Stimulated activated CD4-positive, alpha-beta T cell treated with anti-CD3 and anti-CD28 coated beads, Interleukin-2, amount 100 ng/mL, for 48 hours (primary cell): ENCODE results near the gene AGAP1.

Experiments used
- DNase-seq, 2 donors: peaks; one replicate each; pipeline ENCODE4 v3.0.0-alpha.2; 2020

AGAP1 gene

GRCh38 chr2:235958221-235958930 lies 464.5 kb downstream of the AGAP1 start:
- no peak for DNase-seq

DNA sequence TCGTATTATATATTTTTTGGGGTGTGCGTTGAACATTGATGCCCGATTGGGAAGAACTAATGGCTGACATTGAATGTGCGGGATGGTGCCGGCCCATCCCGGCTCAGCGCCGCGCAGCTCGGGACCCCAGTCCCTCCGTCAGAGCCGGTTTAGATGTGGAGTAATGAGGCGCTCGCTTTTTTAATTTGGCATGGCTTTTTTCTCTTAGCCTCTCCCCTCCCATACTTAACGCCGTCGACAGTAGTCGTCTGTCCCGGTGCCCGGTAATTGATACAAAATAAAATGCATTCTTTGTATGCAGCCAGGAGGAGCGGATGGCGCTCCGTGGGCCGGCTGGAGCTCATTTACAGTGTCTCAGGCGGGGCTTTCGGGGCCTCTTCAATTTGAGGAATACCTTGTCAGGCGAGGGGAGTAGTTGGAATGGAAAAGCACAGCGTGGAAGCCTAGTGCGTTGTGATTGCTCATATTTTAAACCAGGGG lies 465.1 kb downstream of the AGAP1 start:
- no peak for DNase-seq

- DNase-seq = no peak
Observed at GRCh38 chr2:235960011-235960715, 466.3 kb downstream of the AGAP1 start.

GRCh38 chr2:235960716-235961640 lies 467.1 kb downstream of the AGAP1 start:
- no peak for DNase-seq

DNA sequence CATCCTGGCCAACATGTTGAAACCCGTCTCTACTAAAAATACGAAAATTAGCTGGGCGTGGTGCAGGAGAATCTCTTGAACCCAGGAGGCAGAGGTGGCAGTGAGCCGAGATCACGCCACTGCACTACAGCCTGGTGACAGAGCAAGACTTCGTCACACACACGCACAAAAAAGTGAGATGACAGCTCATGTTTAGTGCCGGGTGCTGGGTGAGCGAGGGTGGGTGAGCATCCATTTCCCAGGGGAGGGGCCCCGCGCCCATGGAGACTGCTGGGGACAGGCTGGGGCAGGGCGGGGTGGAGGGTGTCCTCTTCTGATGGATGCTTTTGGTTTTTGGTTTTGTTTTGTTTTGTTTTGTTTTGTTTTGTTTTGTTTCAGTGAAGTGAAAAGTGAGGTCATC lies 467.9 kb downstream of the AGAP1 start:
- DNase-seq = no peak

DNA sequence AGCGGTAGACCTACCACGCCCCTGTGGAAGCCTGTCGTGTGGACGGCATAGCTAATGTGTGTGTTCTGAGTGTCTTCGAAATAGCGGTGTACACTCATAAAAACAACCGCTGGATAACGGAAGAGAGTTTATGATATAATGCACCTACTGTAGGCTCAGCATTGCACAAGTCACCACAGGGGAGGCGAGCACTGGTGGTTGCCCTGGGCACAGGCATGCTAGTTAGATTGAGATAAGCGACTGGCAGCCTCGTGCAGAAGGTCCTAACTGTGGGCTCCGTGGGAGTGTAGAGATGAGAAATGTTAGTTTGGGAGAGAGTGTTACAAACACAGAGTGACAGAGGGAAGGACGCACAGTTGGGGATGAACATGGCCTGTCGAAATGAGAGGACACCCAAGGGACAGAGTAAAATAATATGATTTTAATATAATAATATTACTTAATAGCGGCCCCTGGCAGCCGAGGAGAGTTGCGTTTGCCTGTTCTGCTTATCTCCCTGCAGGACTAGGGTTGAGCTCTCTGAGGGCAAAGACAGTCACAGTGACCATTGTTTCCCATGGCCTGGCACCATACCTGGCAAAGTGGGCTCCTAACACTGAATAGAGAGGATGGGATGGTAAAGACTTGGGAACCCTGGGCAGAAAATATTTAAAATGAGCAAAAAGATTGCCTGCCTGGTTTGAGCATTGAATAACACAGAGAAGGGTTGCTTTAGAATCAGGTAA lies 470.2 kb downstream of the AGAP1 start:
- DNase-seq = no peak

GRCh38 chr2:235964787-235965390 lies 471.0 kb downstream of the AGAP1 start:
- no peak for DNase-seq

- DNase-seq = no peak
Observed at GRCh38 chr2:235966396-235966795, 472.6 kb downstream of the AGAP1 start.

GRCh38 chr2:235966932-235967757 lies 473.3 kb downstream of the AGAP1 start:
- no peak for DNase-seq

DNA sequence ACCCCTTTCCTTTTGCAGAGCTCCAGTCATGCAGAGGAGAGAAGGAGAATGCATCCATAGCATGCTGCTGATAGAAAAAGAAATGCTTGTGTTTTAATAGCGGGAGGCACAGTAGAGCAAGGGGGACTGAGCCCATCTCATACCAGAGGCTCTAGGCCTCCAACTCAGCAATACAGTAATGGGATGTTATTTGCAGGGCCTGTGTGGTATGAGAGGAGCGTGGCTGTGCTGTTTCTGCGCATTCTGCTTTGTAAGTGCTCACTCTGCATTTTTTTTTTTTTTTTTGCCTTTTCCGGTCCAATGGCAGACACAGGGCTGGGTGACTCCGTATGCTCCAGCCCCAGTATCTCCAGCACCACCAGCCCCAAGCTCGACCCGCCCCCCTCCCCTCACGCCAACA lies 474.3 kb downstream of the AGAP1 start:
- DNase-seq = no peak

DNA sequence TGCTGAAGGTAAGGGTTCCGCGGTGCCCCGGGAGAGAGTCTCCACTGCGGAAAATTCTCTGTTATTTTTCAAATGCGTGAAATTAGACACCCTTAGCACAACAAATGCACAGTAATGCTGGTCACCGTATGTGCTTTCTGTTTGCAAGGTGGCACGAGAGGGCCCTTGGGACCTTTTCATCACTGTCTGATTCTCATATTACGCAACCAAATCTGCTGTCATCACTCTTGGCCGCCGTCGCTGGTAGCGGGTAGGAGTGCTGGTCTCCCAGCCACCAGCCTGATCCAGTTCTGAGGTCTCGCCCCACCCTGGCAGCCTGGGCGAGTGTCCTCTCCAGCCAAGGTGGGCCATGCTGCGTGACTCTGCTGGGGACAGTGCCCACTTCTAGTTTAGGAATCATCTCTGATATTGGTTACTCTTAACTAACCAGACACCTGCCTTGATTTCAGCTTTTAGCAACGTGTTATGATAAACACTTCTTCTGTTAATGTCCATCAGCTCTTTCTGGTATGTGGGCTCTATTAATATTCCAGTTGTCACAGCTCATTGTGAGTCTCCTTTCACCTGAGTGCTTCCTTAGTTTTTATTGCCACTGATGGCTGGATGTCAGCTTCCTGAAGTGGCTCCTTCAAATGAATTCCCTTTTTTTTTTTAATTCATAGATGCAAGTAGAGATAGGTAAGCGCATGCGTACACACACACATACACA lies 474.9 kb downstream of the AGAP1 start:
- DNase-seq = no peak

DNA sequence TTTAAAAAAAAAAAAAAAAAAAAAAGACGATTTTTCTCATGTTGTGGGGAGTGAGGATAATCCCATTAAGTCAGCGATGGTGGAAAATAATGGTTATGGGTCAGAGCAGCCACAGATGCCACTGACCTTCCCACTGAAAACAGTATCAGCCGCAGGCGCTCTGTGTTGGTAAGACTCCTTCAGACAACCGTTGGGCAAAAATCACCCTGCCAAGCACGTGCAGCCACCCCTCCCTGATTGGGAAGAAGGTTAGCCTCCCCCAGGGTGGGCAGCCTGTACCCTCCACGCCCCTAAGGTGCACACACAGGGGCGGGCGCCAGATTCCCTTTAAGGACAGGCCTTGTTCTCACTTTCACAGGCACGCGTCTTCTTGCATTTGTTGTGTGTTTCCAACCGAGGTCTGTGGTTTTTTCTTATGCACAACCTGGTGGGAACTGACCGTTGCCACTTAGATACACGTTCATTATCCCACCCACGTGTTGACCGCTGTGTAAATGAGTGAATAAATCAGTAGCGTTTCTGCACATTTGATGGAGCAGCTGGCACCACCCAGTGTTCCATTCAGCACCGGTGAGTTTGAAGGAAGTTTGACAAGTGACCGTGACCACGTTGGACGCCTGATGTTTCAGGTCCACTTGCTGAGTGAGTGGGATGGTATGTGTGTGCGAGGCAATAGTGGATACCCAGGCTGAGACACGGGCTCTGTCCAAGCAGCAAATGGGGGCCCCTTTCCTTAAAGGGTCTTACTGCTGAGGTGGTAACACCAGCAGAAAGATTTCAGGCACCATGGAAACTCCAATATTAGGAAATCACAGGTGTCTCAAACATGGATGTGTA lies 476.6 kb downstream of the AGAP1 start:
- DNase-seq = no peak

DNA sequence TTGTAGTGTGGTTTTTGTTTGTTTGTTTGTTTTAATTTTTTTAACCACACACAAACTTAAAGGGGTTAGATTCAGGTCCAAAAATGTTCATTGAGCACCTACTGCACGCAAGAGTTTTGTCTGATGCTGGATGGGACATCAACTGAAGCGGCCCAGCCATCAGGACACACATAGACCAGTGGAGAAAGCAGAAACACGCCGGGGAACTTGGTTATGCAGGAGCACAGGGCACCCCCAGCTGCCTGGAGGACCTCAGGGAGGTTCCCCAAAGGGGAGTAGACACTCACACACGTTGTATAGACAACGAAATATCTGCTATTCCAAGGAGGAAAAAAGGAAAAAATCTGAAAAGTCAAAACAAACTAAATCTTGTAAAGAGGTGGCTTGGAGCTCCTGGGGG lies 482.7 kb downstream of the AGAP1 start:
- DNase-seq = no peak

- DNase-seq = no peak
Observed at GRCh38 chr2:235976956-235977355, 483.1 kb downstream of the AGAP1 start.

GRCh38 chr2:235977445-235977844 lies 483.6 kb downstream of the AGAP1 start:
- no peak for DNase-seq

- no peak for DNase-seq
Observed at GRCh38 chr2:235978022-235978421, 484.2 kb downstream of the AGAP1 start.

- no peak for DNase-seq
Observed at GRCh38 chr2:235979037-235979436, 485.2 kb downstream of the AGAP1 start.

DNA sequence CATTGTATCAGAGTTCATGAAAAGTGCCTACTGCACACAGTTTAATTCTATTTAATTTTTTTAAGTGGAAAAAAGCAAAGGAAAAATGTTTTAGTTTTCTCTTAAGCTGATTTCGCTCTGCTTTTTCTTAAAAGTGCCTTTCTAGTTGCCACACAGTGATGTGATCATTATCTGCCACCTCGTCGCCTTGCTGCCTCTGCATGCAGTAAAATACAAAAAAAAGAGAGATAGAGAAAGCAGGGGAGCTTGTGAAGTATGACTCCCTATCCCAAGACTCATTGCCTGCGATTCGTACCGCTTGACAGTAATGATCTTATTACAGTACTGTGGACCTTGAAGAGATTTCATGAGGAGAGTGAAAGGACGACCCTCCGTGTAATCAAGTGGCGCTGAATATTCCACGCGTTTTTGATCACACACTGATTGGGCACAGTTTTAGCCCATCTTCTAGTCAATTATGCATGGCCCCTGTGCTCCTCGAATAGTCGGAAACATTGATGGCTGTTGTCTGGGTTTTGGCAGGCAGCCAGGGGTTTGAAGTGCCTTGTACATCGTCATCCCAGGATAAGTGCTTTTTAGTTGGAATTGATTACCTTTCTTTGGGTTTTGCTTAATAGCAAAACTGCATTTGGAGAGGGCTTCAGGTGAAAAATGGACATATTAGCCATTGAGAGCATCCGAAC lies 486.1 kb downstream of the AGAP1 start:
- DNase-seq = no peak

DNA sequence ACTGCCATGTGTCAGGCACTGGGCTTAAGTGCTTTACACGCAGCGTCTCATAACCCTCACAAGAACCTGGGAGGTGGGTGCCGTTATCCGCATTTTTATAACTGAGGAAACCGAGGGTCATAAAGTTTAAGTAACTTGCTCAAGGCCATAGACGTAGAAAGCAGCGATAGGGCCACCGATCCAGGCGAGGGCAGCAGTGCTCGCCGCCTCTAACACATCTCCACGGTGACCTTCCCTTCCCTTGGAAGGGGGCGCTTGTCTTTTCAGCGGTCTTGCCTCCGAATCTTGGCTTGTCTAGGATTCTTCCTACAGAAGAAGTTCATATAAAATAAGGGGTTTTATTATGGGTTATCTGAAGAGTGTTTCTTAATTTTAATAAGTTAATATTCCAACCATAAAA lies 487.8 kb downstream of the AGAP1 start:
- DNase-seq = no peak
